ENCODE results near the gene ADAMTS17.

The ADAMTS17 gene

GRCh38 chr15:100224206-100225185, 117.3 kb downstream of the ADAMTS17 start:
- no peak for DNase-seq (ENCODE audit: low read depth)

- DNase-seq (ENCODE audit: low read depth): no peak
Observed at GRCh38 chr15:100222349-100222715, 119.4 kb downstream of the ADAMTS17 start.

GRCh38 chr15:100221471-100222348, 120.1 kb downstream of the ADAMTS17 start:
- no peak for DNase-seq (ENCODE audit: low read depth)

GRCh38 chr15:100220058-100220768, 121.6 kb downstream of the ADAMTS17 start:
- DNase-seq (ENCODE audit: low read depth): no peak

- no peak for DNase-seq (ENCODE audit: low read depth)
Observed at GRCh38 chr15:100218434-100218833, 123.3 kb downstream of the ADAMTS17 start.

DNA sequence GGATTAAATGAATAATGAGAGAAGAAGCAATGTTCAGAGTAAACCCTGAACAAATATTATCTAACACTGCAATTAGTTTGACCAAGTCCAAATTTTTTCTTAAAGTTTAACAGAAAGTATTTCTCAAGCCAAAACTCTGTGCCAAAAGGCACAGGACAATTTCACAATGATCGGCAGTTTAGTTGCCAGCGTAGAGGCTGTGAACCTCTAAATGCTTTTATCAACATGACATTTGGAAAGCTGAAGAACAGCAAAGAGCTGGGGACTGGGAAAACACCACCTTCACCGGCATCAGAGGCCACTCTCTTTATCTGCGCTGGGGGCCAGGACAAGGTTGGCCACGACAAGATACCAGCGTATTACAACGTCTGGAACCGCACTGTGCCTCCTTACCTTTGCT, 125.6 kb downstream of the ADAMTS17 start:
- DNase-seq (ENCODE audit: low read depth): no peak

DNA sequence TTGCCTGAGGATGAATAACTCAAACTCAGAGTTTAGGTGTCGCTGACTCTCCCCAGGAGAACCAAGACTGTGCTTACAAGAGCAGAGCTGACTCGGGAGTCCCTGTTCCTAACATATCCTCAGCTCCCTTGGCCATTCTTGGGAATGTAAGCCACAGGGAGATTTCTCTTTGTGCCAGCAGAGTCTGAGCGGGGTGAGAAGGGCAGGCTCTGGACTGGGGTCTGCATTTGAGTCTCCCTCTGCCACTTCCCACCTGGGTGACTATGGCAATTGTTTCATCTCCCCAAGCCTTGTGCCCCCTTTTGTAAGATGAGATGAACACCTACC, 126.0 kb downstream of the ADAMTS17 start:
- no peak for DNase-seq (ENCODE audit: low read depth)

- no peak for DNase-seq (ENCODE audit: low read depth)
Observed at GRCh38 chr15:100215031-100215842, 126.5 kb downstream of the ADAMTS17 start.

DNA sequence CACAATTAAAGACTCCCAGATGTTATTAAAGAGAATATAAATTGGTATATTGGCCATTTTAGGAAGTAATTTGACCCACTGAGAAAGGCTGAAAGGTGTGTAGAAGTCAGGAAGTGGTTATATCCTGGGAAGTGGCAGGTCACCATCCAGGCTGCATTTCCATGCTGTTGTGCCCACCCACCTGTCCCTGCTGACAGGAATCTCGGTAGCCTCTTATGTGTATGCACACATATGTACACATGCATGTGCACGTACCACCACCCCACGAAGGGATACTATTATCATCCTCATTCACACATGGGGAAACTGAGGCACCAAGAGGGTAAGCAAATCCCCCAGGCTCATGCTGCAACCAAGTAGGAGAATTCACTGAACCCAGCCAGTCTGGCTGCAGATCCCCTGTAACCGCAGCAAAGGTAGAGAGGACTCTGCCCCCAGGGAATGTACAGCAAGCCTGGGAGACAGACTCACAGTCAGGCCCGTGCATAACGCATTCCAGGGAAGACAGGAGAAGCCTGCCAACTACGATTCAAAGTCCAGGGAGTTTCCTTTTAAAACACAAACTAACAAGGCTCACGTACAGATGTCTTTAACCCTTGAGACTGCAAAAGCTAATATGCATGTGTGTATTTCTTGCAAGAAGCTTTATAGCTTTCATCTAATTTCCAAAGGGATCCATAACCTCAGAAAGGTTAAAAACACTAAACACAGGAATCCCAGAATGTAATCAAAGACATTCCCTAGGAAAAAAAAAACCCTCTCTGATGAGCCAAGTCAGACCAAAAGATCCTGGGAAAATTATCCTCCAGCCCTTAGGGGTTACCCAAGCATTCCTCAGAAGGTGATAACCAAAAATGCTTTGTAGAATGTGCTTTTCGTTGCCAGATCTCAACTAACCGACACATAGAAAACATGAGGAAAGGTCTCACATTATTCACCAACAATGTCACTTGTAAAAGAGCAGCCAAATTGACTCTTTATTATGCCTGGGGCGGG, 129.6 kb downstream of the ADAMTS17 start:
- DNase-seq (ENCODE audit: low read depth): no peak

DNA sequence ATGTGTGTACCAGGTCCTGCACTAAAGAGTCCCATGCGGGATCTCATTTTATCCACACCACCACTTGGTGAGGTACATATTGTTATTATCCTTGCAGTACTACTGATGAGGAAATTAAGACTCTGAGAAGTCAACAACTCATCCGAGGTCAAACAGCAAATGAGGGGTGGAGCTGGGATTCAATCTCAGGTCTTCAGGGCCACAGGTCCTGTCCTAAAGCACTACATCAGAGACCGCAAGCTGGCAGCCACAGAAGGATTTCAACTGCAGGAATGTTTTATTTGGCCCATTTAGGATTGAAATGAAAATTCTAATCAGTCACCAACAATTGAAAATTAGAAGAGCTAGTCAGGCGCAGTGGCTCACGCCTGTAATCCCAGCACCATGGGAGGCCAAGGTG, 131.4 kb downstream of the ADAMTS17 start:
- DNase-seq (ENCODE audit: low read depth): no peak

DNA sequence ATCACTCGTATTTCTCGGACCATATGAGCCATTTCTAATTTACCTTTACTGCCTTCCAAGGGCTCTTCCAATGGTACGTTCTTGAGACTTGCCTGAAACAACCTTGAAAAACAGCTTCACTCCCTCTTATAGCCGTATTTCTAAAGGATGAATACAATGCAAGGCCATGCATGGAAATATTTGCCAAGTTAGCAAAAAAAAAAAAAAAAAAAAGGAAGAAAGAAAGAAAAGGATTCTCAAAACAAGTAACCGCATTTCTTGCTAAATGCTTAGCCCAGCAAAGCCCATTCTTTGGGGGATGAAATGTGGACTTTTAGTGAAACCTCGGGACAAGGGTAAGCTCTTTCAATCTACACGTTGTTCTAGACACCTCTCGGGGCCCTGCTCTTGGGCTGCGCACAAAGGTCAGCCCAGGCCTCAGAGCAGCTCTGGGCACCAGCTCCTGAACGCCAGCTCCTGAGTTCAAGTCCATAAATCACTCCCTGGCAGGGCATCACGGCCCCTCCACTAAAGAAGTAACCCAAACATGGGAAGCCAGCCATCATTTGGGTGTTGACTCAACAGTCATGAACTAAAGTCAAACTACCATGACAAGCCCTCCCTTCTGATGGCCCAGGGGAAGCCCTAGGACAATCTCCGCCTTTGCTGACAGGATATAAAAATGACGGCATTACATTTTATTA, 132.7 kb downstream of the ADAMTS17 start:
- DNase-seq (ENCODE audit: low read depth): no peak

- no peak for DNase-seq (ENCODE audit: low read depth)
Observed at GRCh38 chr15:100207053-100207452, 134.7 kb downstream of the ADAMTS17 start.

- DNase-seq (ENCODE audit: low read depth): no peak
Observed at GRCh38 chr15:100206643-100207042, 135.1 kb downstream of the ADAMTS17 start.

DNA sequence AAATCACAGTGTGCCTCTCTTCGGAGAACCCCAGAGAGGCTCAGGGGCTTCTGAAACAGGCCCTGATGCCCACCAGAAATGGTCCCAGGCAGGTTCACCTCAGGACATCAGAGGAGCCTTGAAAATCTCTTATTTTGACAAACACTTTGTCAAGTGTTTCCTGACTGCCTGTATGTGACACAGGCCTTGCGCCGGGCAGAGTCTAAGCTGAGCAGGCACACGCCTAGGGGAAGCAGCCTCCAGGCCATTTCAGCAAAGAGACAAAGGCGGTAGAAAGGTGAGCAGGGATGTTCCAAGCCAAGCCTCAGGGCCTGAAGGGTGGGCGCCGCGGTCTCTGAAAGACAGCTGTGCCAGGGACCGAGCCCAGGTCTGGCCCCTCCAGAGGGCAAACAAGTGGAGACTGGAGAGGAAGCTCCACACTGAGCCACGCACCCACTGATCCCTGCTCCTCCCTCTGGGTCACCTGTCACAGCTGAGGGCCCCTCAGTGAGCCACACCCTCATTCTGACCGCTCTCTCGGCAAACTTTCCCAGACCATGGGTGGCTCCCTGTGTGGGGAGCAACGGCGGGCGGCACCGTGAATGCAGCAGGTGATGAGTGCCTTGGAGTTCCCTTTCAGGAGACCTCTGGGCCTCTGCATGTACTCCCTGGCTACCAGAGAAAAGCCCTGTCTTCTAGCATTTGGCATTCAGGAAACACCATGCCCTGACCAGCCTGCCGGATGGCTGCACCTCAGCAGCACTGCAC, 136.1 kb downstream of the ADAMTS17 start:
- no peak for DNase-seq (ENCODE audit: low read depth)

DNA sequence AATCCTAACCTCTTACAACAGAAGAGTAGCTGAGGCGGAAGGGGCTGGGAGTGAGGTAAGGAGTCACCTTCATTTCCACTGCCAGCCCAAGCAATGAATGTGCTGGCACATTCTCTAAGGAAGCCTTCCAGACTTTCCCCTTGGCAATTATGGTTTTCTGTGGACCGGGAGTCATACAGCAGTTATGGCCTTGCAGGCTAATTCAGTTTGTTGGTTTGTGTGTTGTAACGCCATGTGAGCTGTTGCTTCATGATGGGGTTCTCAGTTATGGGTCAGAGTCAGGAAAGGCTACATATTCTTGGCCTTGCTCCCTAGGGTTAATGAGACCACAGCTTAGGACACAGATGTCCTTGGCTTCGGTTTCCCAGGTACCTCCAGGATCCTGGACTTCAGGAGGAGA, 137.0 kb downstream of the ADAMTS17 start:
- no peak for DNase-seq (ENCODE audit: low read depth)

GRCh38 chr15:100204211-100204610, 137.6 kb downstream of the ADAMTS17 start:
- no peak for DNase-seq (ENCODE audit: low read depth)

- DNase-seq (ENCODE audit: low read depth): no peak
Observed at GRCh38 chr15:100202309-100202960, 139.3 kb downstream of the ADAMTS17 start.

Data from GM04503 (cell line).